Mammary epithelial cell (primary cell): ENCODE measurements around the gene DCTN3.

ENCODE experiments used
- CTCF ChIP-seq, 2 donors: IDR thresholded peaks in 1 of 2; conservative IDR thresholded peaks in 1 of 2; 2 replicates each; pipeline ENCODE4 v1.5.1; 2011 to 2012; ENCODE audit warnings: inconsistent platforms in 2 of 2, low read length in 2 of 2, mild to moderate bottlenecking in 2 of 2, control low read depth in 1 of 2, low read depth in 1 of 2; ENCODE audit not compliant: insufficient read depth in 1 of 2; ENCODE audit errors: extremely low read depth in 1 of 2
- EZH2 ChIP-seq: IDR thresholded peaks from 2 replicates; pipeline ENCODE4 v1.6.1; 2012; ENCODE audit warnings: low read length, inconsistent platforms, borderline replicate concordance

DNA sequence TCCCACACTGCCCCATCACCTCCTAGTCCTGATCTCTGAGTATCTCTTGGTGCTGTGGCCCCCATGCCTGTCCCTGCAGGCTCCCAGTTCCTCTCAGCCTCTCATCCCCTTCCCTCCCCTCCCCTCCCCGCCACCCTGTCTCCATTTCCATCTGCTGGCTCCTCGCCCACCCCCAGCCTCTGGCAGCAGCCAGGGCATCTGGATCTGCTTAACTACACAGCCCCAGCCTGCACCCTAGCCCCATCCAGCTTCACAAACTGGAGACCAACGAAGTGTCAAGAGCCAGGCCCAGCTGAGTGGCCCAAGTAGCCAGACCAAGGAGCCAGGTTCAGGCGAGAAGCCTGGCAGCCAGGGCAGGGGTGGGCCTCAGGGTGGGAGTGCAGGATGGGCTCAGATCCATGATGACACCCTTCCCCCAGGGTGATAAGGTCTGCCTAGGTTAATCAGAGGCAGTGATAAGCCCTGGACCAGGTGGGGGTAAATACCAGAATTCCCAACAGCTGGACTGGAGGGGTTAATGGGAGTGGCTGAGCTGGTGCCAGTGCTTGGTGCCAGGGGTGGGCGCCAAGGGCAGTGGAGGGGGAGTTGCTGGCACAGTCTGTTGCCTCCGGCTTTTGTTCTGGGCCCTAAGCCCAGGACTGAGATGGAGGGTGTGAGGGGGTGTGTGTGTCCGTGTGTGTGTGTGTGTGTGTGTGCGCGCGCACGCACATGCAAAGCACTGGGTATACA is 34.2 kb upstream of the DCTN3 start:
- TF ChIP-seq CTCF (conservative IDR thresholded peaks at IDR 0.05 in 1 of 2, IDR thresholded peaks at IDR 0.05 in 1 of 2; ENCODE audit: extremely low read depth in 1 of 2, insufficient read depth in 1 of 2, low read depth in 1 of 2, low read length in 2 of 2) (no peak), EZH2 (no peak)
